GM12878 (cell line): ENCODE measurements around the gene SATB1.

ENCODE experiments used
- BRCA1 ChIP-seq: IDR thresholded peaks from 2 replicates; pipeline ENCODE4 v1.6.1; 2011; ENCODE audit warnings: low read depth, low read length, improper control_type of control experiment
- CBX5 ChIP-seq: sonication (generic); IDR thresholded peaks from 2 replicates; pipeline ENCODE4 v1.6.1; 2016; ENCODE audit warnings: low read depth, moderate library complexity, mild to moderate bottlenecking, inconsistent platforms
- CEBPB ChIP-seq, 2 experiments: fragments of 150-350 bp in 1 of 2; IDR thresholded peaks; 2 replicates each; pipeline ENCODE4 v1.6.1; 2012 to 2014; ENCODE audit warnings: low read depth in 2 of 2, low read length in 2 of 2, borderline replicate concordance in 1 of 2, inconsistent platforms in 1 of 2
- CREM ChIP-seq: IDR thresholded peaks from 2 replicates; pipeline ENCODE4 v1.6.1; 2014; ENCODE audit warnings: antibody characterized with exemption, low read depth
- MTA3 ChIP-seq: IDR thresholded peaks from 2 replicates; pipeline ENCODE4 v1.6.1; 2012; ENCODE audit warnings: low read length, inconsistent platforms, borderline replicate concordance
- TF ChIP-seq, protein P1 (sequence below), 3 experiments: IDR thresholded peaks in 2 of 3; conservative IDR thresholded peaks in 1 of 3; 2 replicates each; pipeline ENCODE4 v1.5.1; 2011; ENCODE audit warnings: low read depth in 3 of 3, low read length in 3 of 3, mild to moderate bottlenecking in 3 of 3, control low read depth in 2 of 3, moderate library complexity in 2 of 3, inconsistent platforms in 1 of 3, mixed read lengths in 1 of 3; ENCODE audit not compliant: control insufficient read depth in 2 of 3, insufficient read depth in 1 of 3; ENCODE audit errors: extremely low read depth in 1 of 3

DNA sequence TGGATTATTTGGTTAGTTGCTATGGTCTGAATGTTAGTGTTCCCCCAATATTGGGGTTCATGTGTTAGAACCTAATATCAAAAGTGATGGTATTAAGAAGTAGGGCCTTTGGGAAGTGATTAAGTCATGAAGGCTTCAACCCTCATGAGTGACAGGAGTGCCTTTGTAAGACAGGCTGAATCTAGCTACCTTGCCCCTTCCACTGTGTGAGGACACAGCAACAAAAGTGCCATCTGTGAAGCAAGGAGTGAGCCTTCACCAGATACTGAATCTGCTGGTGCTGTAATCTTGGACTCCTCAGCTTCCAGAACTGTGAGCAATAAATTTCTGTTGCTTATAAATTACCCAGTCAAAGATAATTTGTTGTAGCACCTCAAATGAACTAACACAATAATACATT is 22.6 kb upstream of the SATB1 start:
- TF ChIP-seq CBX5 (no peak), CEBPB (IDR thresholded peaks at IDR 0.05; ENCODE audit: borderline replicate concordance in 1 of 2, low read depth in 2 of 2, low read length in 2 of 2) (no peak), BRCA1 (no peak), CREM (no peak), MTA3 (no peak)
- TF ChIP-seq, protein P1, sequence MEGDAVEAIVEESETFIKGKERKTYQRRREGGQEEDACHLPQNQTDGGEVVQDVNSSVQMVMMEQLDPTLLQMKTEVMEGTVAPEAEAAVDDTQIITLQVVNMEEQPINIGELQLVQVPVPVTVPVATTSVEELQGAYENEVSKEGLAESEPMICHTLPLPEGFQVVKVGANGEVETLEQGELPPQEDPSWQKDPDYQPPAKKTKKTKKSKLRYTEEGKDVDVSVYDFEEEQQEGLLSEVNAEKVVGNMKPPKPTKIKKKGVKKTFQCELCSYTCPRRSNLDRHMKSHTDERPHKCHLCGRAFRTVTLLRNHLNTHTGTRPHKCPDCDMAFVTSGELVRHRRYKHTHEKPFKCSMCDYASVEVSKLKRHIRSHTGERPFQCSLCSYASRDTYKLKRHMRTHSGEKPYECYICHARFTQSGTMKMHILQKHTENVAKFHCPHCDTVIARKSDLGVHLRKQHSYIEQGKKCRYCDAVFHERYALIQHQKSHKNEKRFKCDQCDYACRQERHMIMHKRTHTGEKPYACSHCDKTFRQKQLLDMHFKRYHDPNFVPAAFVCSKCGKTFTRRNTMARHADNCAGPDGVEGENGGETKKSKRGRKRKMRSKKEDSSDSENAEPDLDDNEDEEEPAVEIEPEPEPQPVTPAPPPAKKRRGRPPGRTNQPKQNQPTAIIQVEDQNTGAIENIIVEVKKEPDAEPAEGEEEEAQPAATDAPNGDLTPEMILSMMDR (IDR thresholded peaks at IDR 0.05 in 2 of 3, conservative IDR thresholded peaks at IDR 0.05 in 1 of 3; ENCODE audit: control insufficient read depth in 2 of 3, extremely low read depth in 1 of 3, insufficient read depth in 1 of 3, low read depth in 3 of 3, low read length in 3 of 3), result no peak
